MM.1S (cell line): ENCODE measurements around the gene NAA15.

Experiments used
- DNase-seq: peaks from one replicate; pipeline ENCODE4 v3.0.0-alpha.2; 2015
- H2AFZ ChIP-seq: fragments of 300-600 bp; sonication (generic); 2 replicates; pipeline ENCODE4 v1.6.0; 2016; ENCODE audit warnings: antibody characterized with exemption, low read length
- H3F3A ChIP-seq: fragments of 300-600 bp; sonication (generic); 2 replicates; pipeline ENCODE4 v1.6.1; 2016; ENCODE audit warnings: mild to moderate bottlenecking, antibody characterized with exemption, low read length, moderate library complexity, mixed read lengths; ENCODE audit not compliant: insufficient read depth
- H3K27ac ChIP-seq: fragments of 300-600 bp; sonication (generic); 2 replicates; pipeline ENCODE4 v1.5.1; 2016; ENCODE audit warnings: mild to moderate bottlenecking, low read length
- H3K27me3 ChIP-seq: fragments of 300-600 bp; sonication (generic); replicated peaks from 2 replicates; pipeline ENCODE4 v1.6.0; 2016; ENCODE audit warnings: low read length; ENCODE audit not compliant: insufficient read depth
- H3K36me3 ChIP-seq: fragments of 300-600 bp; sonication (generic); replicated peaks from 2 replicates; pipeline ENCODE4 v1.6.1; 2016; ENCODE audit warnings: mild to moderate bottlenecking, low read length, mixed read lengths; ENCODE audit not compliant: insufficient read depth
- H3K4me1 ChIP-seq: fragments of 300-600 bp; sonication (generic); 2 replicates; pipeline ENCODE4 v1.6.1; 2016; ENCODE audit warnings: low read length, mixed read lengths
- H3K4me2 ChIP-seq: fragments of 300-600 bp; sonication (generic); 2 replicates; pipeline ENCODE4 v1.6.0; 2016; ENCODE audit warnings: low read depth, low read length
- H3K4me3 ChIP-seq: fragments of 300-600 bp; sonication (generic); 2 replicates; pipeline ENCODE4 v1.5.1; 2016; ENCODE audit warnings: low read length, mixed read lengths
- H3K79me2 ChIP-seq: fragments of 300-600 bp; sonication (generic); 2 replicates; pipeline ENCODE4 v1.6.1; 2016; ENCODE audit warnings: mixed run types, low read length, mixed read lengths
- H3K9ac ChIP-seq: fragments of 300-600 bp; sonication (generic); 2 replicates; pipeline ENCODE4 v1.6.1; 2016; ENCODE audit warnings: low read length, mixed read lengths
- H3K9me2 ChIP-seq: fragments of 300-600 bp; sonication (generic); replicated peaks from 2 replicates; pipeline ENCODE4 v1.6.1; 2016; ENCODE audit warnings: mild to moderate bottlenecking, low read length, mixed read lengths; ENCODE audit not compliant: insufficient read depth
- H3K9me3 ChIP-seq: fragments of 300-600 bp; sonication (generic); replicated peaks from 2 replicates; pipeline ENCODE4 v1.6.1; 2016; ENCODE audit warnings: mild to moderate bottlenecking, low read length, mixed read lengths; ENCODE audit not compliant: insufficient read depth
- H4K20me1 ChIP-seq: fragments of 300-600 bp; sonication (generic); 2 replicates; pipeline ENCODE4 v1.6.1; 2016; ENCODE audit warnings: mild to moderate bottlenecking, low read length, moderate library complexity, mixed read lengths; ENCODE audit not compliant: insufficient read depth
- EZH2 ChIP-seq: fragments of 300-600 bp; sonication (generic); optimal IDR thresholded peaks from 2 replicates; pipeline ENCODE3; 2017; ENCODE audit warnings: low read depth, mild to moderate bottlenecking, antibody characterized with exemption, low read length, mixed read lengths
- EZH2phosphoT487 ChIP-seq: fragments of 300-600 bp; sonication (generic); IDR thresholded peaks from 2 replicates; pipeline ENCODE4 v1.6.1; 2018; ENCODE audit warnings: antibody characterized with exemption, low read length
- TF ChIP-seq, protein P1 (sequence below): fragments of 300-600 bp; sonication (generic); IDR thresholded peaks from 2 replicates; pipeline ENCODE4 v1.5.1; 2016; ENCODE audit warnings: antibody characterized with exemption, low read length, mixed read lengths

NAA15 gene

DNA sequence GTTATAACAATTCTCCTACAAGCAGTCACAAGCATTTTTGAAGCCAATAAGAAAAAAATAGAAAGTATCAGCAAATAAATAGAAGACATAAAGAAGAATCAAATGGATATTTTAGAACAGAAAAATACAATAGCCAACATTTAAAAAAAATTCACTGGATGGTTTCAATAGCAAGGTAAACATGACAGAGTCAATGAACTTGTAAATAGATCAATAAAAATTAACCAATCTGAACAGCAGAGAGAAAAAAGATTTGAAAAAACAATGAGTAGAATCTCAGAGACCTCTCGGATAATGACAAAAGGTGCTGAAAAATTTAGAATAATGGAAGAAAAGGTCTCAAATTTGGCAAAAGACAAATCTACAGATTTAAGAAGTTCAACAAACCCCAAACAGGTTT is 119.3 kb downstream of the NAA15 start:
- H3F3A ChIP-seq = peaks cover 6% of the 10 kb centered on the region; the same call in 1 of the 2 replicates
- no peak for TF ChIP-seq EZH2
- TF ChIP-seq, protein P1, sequence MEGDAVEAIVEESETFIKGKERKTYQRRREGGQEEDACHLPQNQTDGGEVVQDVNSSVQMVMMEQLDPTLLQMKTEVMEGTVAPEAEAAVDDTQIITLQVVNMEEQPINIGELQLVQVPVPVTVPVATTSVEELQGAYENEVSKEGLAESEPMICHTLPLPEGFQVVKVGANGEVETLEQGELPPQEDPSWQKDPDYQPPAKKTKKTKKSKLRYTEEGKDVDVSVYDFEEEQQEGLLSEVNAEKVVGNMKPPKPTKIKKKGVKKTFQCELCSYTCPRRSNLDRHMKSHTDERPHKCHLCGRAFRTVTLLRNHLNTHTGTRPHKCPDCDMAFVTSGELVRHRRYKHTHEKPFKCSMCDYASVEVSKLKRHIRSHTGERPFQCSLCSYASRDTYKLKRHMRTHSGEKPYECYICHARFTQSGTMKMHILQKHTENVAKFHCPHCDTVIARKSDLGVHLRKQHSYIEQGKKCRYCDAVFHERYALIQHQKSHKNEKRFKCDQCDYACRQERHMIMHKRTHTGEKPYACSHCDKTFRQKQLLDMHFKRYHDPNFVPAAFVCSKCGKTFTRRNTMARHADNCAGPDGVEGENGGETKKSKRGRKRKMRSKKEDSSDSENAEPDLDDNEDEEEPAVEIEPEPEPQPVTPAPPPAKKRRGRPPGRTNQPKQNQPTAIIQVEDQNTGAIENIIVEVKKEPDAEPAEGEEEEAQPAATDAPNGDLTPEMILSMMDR = no peak
- TF ChIP-seq EZH2phosphoT487 = no peak
- no peak overlapping the region for H3K9ac ChIP-seq
- H3K36me3 ChIP-seq = no peaks in the 10 kb centered on the region; the same call in 1 of the 2 replicates
- no peak overlapping the region for H3K4me3 ChIP-seq
- no peaks in the 10 kb centered on the region for H3K9me3 ChIP-seq
- no peak overlapping the region for H3K27ac ChIP-seq
- H3K4me1 ChIP-seq = peaks cover 24% of the 10 kb centered on the region
- H3K27me3 ChIP-seq = no peaks in the 10 kb centered on the region
- no peaks in the 10 kb centered on the region for H4K20me1 ChIP-seq
- no peak for DNase-seq
- H3K79me2 ChIP-seq = no peaks in the 10 kb centered on the region
- H3K9me2 ChIP-seq = no peaks in the 10 kb centered on the region
- H3K4me2 ChIP-seq = no peak overlapping the region
- H2AFZ ChIP-seq = no peak overlapping the region

DNA sequence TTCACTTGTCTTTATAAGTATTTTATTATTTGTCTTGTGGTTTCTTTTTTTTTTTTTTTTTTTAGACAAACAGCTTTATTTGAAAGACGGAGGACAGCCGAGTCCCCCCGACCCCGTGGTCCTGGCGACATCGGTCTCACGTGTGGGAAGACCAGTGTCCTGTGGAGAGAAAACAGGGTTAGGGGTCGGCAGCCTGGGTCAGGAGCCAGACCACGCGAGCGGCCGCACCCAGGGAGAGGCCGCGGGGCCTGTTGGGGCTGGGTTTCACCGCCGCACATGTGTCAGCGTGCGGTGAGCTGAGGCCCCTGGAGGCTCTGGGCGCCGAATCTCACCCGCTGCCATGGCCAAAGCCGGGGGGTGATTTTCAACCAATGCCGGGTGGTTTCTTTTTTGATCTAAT is 134.8 kb downstream of the NAA15 start:
- no peak for TF ChIP-seq EZH2phosphoT487
- no peak for TF ChIP-seq EZH2
- TF ChIP-seq, protein P1 = no peak
- Histone ChIP-seq H4K20me1 (no peaks in the 10 kb centered on the region), H3K27me3 (no peaks in the 10 kb centered on the region), H3K79me2 (no peaks in the 10 kb centered on the region), H3K4me3 (no peak overlapping the region), H3K9ac (no peak overlapping the region), H3K9me2 (no peaks in the 10 kb centered on the region), H2AFZ (no peak overlapping the region), H3K9me3 (no peaks in the 10 kb centered on the region), H3K4me1 (peaks cover 19% of the 10 kb centered on the region), H3K36me3 (no peaks in the 10 kb centered on the region; the same call in 1 of the 2 replicates), H3F3A (peaks cover 6% of the 10 kb centered on the region; the same call in 1 of the 2 replicates), H3K4me2 (peak overlapping the region; percentile 28; the same call in 1 of the 2 replicates), H3K27ac (no peak overlapping the region; the same call in 1 of the 2 replicates)
- no peak for DNase-seq

DNA sequence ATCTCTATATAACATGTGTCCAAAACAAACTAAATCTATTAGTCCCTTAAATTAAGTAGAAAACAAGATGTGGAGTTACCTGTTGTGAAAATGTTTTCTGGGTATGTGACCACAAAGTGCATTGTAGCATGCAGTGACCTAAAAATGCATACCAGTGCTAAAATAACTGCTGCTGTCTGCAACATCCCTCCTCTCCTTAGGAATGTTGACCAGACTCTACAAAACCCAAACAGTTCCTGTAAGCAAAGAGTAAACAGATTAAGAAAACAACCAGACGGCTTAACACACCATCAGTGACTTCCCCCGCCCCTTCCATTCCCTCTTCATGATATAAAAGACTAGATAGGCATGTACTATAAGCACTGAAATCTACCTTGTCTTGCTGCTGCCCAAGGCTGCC is 136.8 kb downstream of the NAA15 start:
- H2AFZ ChIP-seq = no peak overlapping the region

More for the DNA sequence above, 136.8 kb downstream of the NAA15 start:
- H3K79me2 ChIP-seq = no peaks in the 10 kb centered on the region
- H3K36me3 ChIP-seq = no peaks in the 10 kb centered on the region; the same call in 1 of the 2 replicates
- 0 out of 2 replicates have a peak overlapping the region, but pooled peaks have one; percentile 1 for H3K4me2 ChIP-seq
- peaks cover 6% of the 10 kb centered on the region; the same call in 1 of the 2 replicates for H3F3A ChIP-seq
- H3K9me2 ChIP-seq = no peaks in the 10 kb centered on the region
- DNase-seq = no peak
- no peak overlapping the region for H3K9ac ChIP-seq
- H3K9me3 ChIP-seq = no peaks in the 10 kb centered on the region
- H3K4me3 ChIP-seq = no peak overlapping the region
- no peaks in the 10 kb centered on the region for H3K27me3 ChIP-seq
- TF ChIP-seq EZH2 = no peak
- no peak for TF ChIP-seq EZH2phosphoT487
- TF ChIP-seq, protein P1 = no peak
- peak overlapping the region; percentile 8; the same call in 1 of the 2 replicates for H3K27ac ChIP-seq
- peaks cover 19% of the 10 kb centered on the region for H3K4me1 ChIP-seq
- H4K20me1 ChIP-seq = no peaks in the 10 kb centered on the region
